Endothelial cell of umbilical vein (primary cell): ENCODE data around the gene CCP110. TPM values are rescaled to one million over a fixed set of nuclear protein-coding genes. Genes with fewer than 3 reads are reported as not detected.

ENCODE experiments used
- BruUV-seq: library from RNA; stranded (reverse); fragments of 400-500 nt; replicated peaks from 2 replicates; lab custom pipeline; 2021; lab: Mats Ljungman, UMichigan
- CTCF ChIA-PET: fragments of 300-600, 350-600 bp; sonication (Branson Sonifier 250); formaldehyde crosslinking; loops from one replicate; lab custom pipeline; 2021; ENCODE audit warnings: antibody characterized with exemption, inconsistent platforms; lab: Charles Lee
- POLR2A ChIA-PET: fragments of 300-600, 350-600 bp; sonication (Branson Sonifier 250); formaldehyde crosslinking; loops from one replicate; lab custom pipeline; 2021; ENCODE audit warnings: antibody characterized with exemption, inconsistent platforms; lab: Charles Lee
- DNase-seq: peaks from one replicate; pipeline ENCODE4 v3.0.0-alpha.2; 2011; ENCODE audit warnings: low read depth, low spot score
- FAIRE-seq: peaks from 2 replicates; lab custom pipeline; 2011; peaks lifted over from hg19 to GRCh38; lab: Jason Lieb, UNC
- H2AFZ ChIP-seq: 2 replicates; pipeline ENCODE4 v1.6.0; 2012; ENCODE audit warnings: low read depth, low read length, control low read depth, inconsistent platforms
- H3K27ac ChIP-seq: 2 replicates; pipeline ENCODE4 v1.5.1; 2011; ENCODE audit warnings: low read depth, mild to moderate bottlenecking, control low read depth, low read length, moderate library complexity; ENCODE audit not compliant: insufficient read depth
- H3K27me3 ChIP-seq, 2 experiments: 2 replicates each; pipeline versions ENCODE4 v1.6.0 to v1.6.1; 2011; ENCODE audit warnings: low read length in 2 of 2, mixed read lengths in 1 of 2; ENCODE audit not compliant: control insufficient read depth in 2 of 2, insufficient read depth in 2 of 2
- H3K36me3 ChIP-seq, 2 experiments: 2 replicates in 1 of 2; 3 replicates in 1 of 2; pipeline ENCODE4 v1.5.1; 2011; ENCODE audit warnings: low read length in 2 of 2, mild to moderate bottlenecking in 1 of 2, moderate library complexity in 1 of 2; ENCODE audit not compliant: control insufficient read depth in 2 of 2, insufficient read depth in 2 of 2; ENCODE audit errors: extremely low read depth in 1 of 2
- H3K4me1 ChIP-seq: 3 replicates; pipeline ENCODE4 v1.5.1; 2011; ENCODE audit warnings: mild to moderate bottlenecking, low read length; ENCODE audit not compliant: control insufficient read depth, insufficient read depth; ENCODE audit errors: extremely low read depth
- H3K4me2 ChIP-seq: 2 replicates; pipeline ENCODE4 v1.6.1; 2011; ENCODE audit warnings: low read length, control low read depth, mixed read lengths; ENCODE audit not compliant: insufficient read depth
- H3K4me3 ChIP-seq, 3 experiments: fragments of 200-600 bp in 1 of 3; sonication (generic), shearing (Covaris generic) in 1 of 3; replicated peaks in 1 of 3; 2 replicates each; pipeline ENCODE4 v1.5.1; 2011 to 2016; ENCODE audit warnings: control low read depth in 3 of 3, low read length in 3 of 3, mild to moderate bottlenecking in 2 of 3, inconsistent platforms in 1 of 3, low read depth in 1 of 3, moderate library complexity in 1 of 3; ENCODE audit not compliant: insufficient read depth in 1 of 3
- H3K79me2 ChIP-seq: 2 replicates; pipeline ENCODE4 v1.6.0; 2012; ENCODE audit warnings: low read length, inconsistent platforms; ENCODE audit not compliant: control insufficient read depth, insufficient read depth
- H3K9ac ChIP-seq: replicated peaks from 2 replicates; pipeline ENCODE3; 2011; ENCODE audit warnings: low read length, control low read depth; ENCODE audit not compliant: insufficient read depth; ENCODE audit errors: extremely low read depth
- H3K9me1 ChIP-seq: replicated peaks from 3 replicates; pipeline ENCODE4 v1.6.0; 2011; ENCODE audit warnings: mild to moderate bottlenecking, low read length; ENCODE audit not compliant: control insufficient read depth, insufficient read depth; ENCODE audit errors: extremely low read depth
- H3K9me3 ChIP-seq: replicated peaks from 2 replicates; pipeline ENCODE4 v1.5.1; 2012; ENCODE audit warnings: low read length, inconsistent platforms; ENCODE audit not compliant: control insufficient read depth, insufficient read depth
- H4K20me1 ChIP-seq: replicated peaks from 2 replicates; pipeline ENCODE3; 2011; ENCODE audit warnings: mild to moderate bottlenecking, low read length; ENCODE audit not compliant: control insufficient read depth, insufficient read depth; ENCODE audit errors: extremely low read depth
- CTCF ChIP-seq, 2 donors: IDR thresholded peaks; 1 replicate in 1 of 2; 2 replicates in 1 of 2; pipeline ENCODE4 v1.5.1; 2011; ENCODE audit warnings: low read length in 2 of 2, mild to moderate bottlenecking in 2 of 2, moderate library complexity in 2 of 2, control low read depth in 1 of 2, inconsistent platforms in 1 of 2, low read depth in 1 of 2; ENCODE audit not compliant: insufficient read depth in 1 of 2; ENCODE audit errors: extremely low read depth in 1 of 2
- EZH2 ChIP-seq: IDR thresholded peaks from 2 replicates; pipeline ENCODE4 v1.6.1; 2012; ENCODE audit warnings: borderline replicate concordance, low read depth, mild to moderate bottlenecking, moderate library complexity, low read length, inconsistent platforms; ENCODE audit not compliant: severe bottlenecking
- FOS ChIP-seq: IDR thresholded peaks from 2 replicates; pipeline ENCODE4 v1.6.1; 2011; ENCODE audit warnings: mild to moderate bottlenecking, low read length, moderate library complexity, borderline replicate concordance; ENCODE audit not compliant: insufficient read depth
- GATA2 ChIP-seq: IDR thresholded peaks from 2 replicates; pipeline ENCODE4 v1.7.0; 2011; ENCODE audit warnings: low read depth, mild to moderate bottlenecking, moderate library complexity, mixed read lengths, low read length; ENCODE audit not compliant: insufficient read length, insufficient read depth
- JUN ChIP-seq: IDR thresholded peaks from 2 replicates; pipeline ENCODE4 v1.6.1; 2011; ENCODE audit warnings: borderline replicate concordance, low read depth; ENCODE audit not compliant: insufficient read length, insufficient read depth
- MYC ChIP-seq: IDR thresholded peaks from one replicate; pipeline ENCODE4 v1.6.1; 2011; ENCODE audit warnings: mild to moderate bottlenecking, low read depth, low read length
- POLR2A ChIP-seq: IDR thresholded peaks from 2 replicates; pipeline ENCODE4 v1.6.1; 2012; ENCODE audit warnings: low read depth, mild to moderate bottlenecking, control low read depth, low read length
- POLR2AphosphoS5 ChIP-seq: IDR thresholded peaks from 2 replicates; pipeline ENCODE4 v1.6.1; 2012; ENCODE audit warnings: low read depth, mild to moderate bottlenecking, control low read depth, low read length, moderate library complexity; ENCODE audit not compliant: insufficient read depth
- dilution Hi-C: fragments of 300-500 bp; cut with MboI; formaldehyde crosslinking; loops from one replicate; pipeline ENCODE4 v1.15.0; 2019; ENCODE audit warnings: low sequenced_read_pairs; ENCODE audit not compliant: extremely low pct_ligation_motif_present
- intact Hi-C: fragments of 100-400 bp; cut with micrococcal nuclease; formaldehyde crosslinking; loops from one replicate; pipeline ENCODE4 v1.10.0; 2022
- polyA plus RNA-seq, 4 experiments: library from polyadenylated mRNA; depleted of rRNA in 3 of 4; stranded (reverse) in 3 of 4; unstranded in 1 of 4; fragments of >200 nt; gene quantifications; 2 replicates each; pipeline versions ENCODE4 v1.2.1 to v1.2.3, GENCODE V29; 2011 to 2012; ENCODE audit warnings: missing spikeins in 1 of 4
- total RNA-seq: library from RNA; stranded (reverse); gene quantifications from 2 replicates; pipeline ENCODE4 v1.2.3, GENCODE V29; 2021
- TF ChIP-seq, protein P1 (sequence below): IDR thresholded peaks from 2 replicates; pipeline ENCODE4 v1.6.1; 2011; ENCODE audit not compliant: insufficient read depth, insufficient read length

CCP110 gene
- total and polyA plus RNA-seq, 2 donors (not counting 3 experiments of a cell fraction or from before 2014, with no cell fraction given), result 3.7 to 16.5 TPM

DNA sequence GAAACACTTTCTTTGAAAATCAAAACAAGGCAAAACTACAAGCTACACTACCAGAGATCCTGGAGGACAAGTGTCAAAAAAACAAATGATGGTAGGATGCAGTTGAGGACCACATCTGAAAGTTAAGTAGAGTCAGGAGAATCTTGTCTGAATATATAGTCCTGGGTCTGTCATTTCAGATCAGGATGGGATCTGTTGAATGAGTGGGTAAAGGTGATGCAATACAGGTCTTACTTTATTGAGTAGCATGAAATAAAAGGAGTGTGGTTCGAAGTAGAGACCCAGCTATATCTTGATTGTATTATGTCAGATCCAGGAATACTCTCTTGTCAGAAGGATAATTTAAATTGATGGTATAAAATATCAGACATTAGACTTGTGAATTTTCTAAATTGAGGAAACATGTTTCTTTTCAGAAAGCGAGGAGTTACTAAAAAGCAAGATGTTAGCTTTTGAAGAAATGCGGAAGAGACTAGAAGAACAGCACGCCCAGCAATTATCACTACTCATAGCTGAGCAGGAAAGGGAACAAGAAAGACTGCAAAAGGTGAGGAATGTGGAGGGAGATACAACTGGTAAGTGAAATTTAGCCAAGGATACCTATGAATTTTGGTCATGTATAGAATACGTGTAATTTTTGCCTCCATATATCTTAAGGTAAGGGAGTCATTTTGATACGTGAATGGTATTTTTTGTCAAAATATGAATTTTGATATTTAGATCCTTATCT is 16.7 kb downstream of the CCP110 start:
- Histone ChIP-seq H3K79me2 (no peaks in the 10 kb centered on the region), H3K27ac (no peak overlapping the region), H3K4me1 (no peaks in the 10 kb centered on the region), H3K4me2 (no peak overlapping the region), H2AFZ (no peak overlapping the region), H3K9me1 (no peaks in the 10 kb centered on the region), H3K9me3 (no peaks in the 10 kb centered on the region), H3K4me3 (no peak overlapping the region), H3K36me3 (peaks cover 0 to 8% of the 10 kb centered on the region in 2 experiments), H4K20me1 (no peaks in the 10 kb centered on the region), H3K27me3 (no peaks in the 10 kb centered on the region), H3K9ac (no peak overlapping the region)
- POLR2A ChIA-PET, result no interaction called here
- BruUV-seq, result no TSS peak
- dilution Hi-C loops, result no loop called here
- CTCF ChIA-PET, result interaction anchor here (0.6 to 5.4 kb wide), 4 partner anchors 9 to 43 kb away, joined by 3 to 33 read pairs (median 4); partner anchors contain the start of gene VPS35L
- DNase-seq, result no peak
- FAIRE-seq, result no peak
- TF ChIP-seq GATA2 (no peak), EZH2 (no peak), FOS (no peak), POLR2A (no peak), JUN (no peak), CTCF (IDR thresholded peaks at IDR 0.05; ENCODE audit: extremely low read depth in 1 of 2, insufficient read depth in 1 of 2, low read depth in 1 of 2, low read length in 2 of 2) (no peak), POLR2AphosphoS5 (no peak), MYC (no peak)
- TF ChIP-seq, protein P1, sequence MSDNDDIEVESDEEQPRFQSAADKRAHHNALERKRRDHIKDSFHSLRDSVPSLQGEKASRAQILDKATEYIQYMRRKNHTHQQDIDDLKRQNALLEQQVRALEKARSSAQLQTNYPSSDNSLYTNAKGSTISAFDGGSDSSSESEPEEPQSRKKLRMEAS, result no peak
- intact Hi-C loops, result no loop called here
